Measurements from ENCODE around the gene SLC31A1.

DNA sequence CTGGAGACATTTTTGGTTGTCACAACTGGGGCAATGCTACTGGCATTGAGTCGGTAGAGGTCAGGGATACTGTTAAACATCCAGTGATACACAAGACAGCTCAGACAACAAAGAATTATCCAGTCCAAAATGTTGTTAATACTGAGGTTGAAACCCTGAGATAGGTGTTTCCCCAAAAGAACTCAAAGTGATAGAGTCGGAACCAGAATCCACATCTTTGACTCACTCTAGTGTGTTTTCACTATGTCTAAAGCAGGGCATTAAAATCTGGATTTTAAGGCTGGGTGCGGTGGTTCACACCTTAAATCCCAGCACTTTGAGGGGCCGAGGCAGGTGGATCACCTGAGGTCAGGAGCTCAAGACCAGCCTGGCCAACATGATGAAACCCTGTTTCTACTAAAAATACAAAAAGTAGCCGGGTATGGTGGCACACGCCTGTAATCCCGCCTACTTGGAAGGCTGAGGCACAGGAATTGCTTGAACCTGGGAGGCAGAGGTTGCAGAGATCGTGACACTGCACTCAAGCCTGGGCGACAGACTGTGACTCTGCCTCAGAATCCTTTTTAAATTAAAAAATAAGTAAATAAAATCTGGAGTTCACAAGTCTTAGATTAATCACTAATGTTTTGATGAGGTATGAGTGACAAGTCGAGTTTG lies 17.0 kb downstream of the SLC31A1 start:
- TF ChIP-seq EP300 (IDR thresholded peaks at IDR 0.05; ENCODE audit: borderline replicate concordance) (no peak), TCF12 (IDR thresholded peaks at IDR 0.05; ENCODE audit: low read depth) (no peak), RAD21 (IDR thresholded peaks at IDR 0.05; ENCODE audit: low read depth) (no peak), YY1 (IDR thresholded peaks at IDR 0.05; ENCODE audit: low read depth) (no peak), EGR1 (IDR thresholded peaks at IDR 0.05) (no peak), FOXM1 (IDR thresholded peaks at IDR 0.05; ENCODE audit: borderline replicate concordance, low read depth) (no peak), CEBPB (IDR thresholded peaks at IDR 0.05) (no peak), CREB1 (IDR thresholded peaks at IDR 0.05; ENCODE audit: low read depth) (no peak), NFIC (IDR thresholded peaks at IDR 0.05) (no peak), TAF1 (IDR thresholded peaks at IDR 0.05; ENCODE audit: low read depth) (no peak), TEAD4 (IDR thresholded peaks at IDR 0.05) (no peak)
- TF ChIP-seq, protein P1, sequence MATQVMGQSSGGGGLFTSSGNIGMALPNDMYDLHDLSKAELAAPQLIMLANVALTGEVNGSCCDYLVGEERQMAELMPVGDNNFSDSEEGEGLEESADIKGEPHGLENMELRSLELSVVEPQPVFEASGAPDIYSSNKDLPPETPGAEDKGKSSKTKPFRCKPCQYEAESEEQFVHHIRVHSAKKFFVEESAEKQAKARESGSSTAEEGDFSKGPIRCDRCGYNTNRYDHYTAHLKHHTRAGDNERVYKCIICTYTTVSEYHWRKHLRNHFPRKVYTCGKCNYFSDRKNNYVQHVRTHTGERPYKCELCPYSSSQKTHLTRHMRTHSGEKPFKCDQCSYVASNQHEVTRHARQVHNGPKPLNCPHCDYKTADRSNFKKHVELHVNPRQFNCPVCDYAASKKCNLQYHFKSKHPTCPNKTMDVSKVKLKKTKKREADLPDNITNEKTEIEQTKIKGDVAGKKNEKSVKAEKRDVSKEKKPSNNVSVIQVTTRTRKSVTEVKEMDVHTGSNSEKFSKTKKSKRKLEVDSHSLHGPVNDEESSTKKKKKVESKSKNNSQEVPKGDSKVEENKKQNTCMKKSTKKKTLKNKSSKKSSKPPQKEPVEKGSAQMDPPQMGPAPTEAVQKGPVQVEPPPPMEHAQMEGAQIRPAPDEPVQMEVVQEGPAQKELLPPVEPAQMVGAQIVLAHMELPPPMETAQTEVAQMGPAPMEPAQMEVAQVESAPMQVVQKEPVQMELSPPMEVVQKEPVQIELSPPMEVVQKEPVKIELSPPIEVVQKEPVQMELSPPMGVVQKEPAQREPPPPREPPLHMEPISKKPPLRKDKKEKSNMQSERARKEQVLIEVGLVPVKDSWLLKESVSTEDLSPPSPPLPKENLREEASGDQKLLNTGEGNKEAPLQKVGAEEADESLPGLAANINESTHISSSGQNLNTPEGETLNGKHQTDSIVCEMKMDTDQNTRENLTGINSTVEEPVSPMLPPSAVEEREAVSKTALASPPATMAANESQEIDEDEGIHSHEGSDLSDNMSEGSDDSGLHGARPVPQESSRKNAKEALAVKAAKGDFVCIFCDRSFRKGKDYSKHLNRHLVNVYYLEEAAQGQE (IDR thresholded peaks at IDR 0.05; ENCODE audit: low read depth) = no peak
- TF ChIP-seq, protein P2, sequence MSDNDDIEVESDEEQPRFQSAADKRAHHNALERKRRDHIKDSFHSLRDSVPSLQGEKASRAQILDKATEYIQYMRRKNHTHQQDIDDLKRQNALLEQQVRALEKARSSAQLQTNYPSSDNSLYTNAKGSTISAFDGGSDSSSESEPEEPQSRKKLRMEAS (IDR thresholded peaks at IDR 0.05) = no peak

Data from Ishikawa (cell line).